ENCODE results near the gene GPN2. TPM values are rescaled to one million over a fixed set of nuclear protein-coding genes. Genes with fewer than 3 reads are reported as not detected.

The GPN2 gene
- total and polyA plus RNA-seq, 7 experiments from 2014 or later, result 9.1 to 50.6 (median 31.8) TPM

DNA sequence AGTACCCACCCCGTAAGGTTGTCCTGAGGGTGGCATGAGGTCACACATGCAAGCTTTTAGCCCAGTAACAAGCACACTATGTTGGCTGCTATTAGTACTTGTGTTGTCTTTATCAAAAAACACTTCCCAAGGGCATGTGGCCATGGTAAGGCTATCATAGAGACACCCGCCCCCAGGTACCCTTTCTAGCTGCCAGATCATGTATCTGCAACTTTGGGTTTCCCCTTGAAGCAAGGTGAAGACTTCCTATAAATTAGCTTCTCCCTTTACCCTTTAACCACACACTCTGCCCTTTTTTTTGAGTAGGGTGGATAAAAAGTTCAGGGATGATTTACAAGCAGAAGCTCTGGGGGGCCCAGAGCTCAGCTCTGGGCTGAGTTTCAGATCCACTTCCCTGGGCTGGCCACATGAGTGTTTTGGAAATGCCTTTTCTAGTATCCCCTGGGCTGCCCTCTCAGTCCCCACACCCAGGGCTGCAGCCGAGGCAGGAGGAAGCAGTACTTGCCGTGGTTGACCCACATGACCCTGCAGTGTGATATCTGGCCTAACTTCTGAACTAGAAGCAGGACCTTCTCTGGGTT lies 61.6 kb downstream of the GPN2 start:
- Histone ChIP-seq H3K4me3 (ENCODE audit: low read length) (peak overlapping the region; percentile 14), H3K27me3 (ENCODE audit: control insufficient read depth in 2 of 2, insufficient read depth in 2 of 2, low read length in 2 of 2) (no peaks in the 10 kb centered on the region), H3K4me1 (ENCODE audit: control insufficient read depth in 2 of 2, insufficient read depth in 2 of 2, low read length in 2 of 2) (peaks cover 53 to 60% of the 10 kb centered on the region in 2 donors), H3K36me3 (ENCODE audit: control insufficient read depth in 2 of 3, insufficient read depth in 3 of 3, low read length in 3 of 3) (peaks cover 0 to 16% (median 11%) of the 10 kb centered on the region in 3 experiments), H3K27ac (ENCODE audit: low read depth, low read length) (peak overlapping the region; percentile 99), H3K9me3 (ENCODE audit: control insufficient read depth in 2 of 3, low read length in 3 of 3) (no peaks in the 10 kb centered on the region)
- no peaks in the 10 kb centered on the region for H3K9me3 Mint-ChIP-seq
- H3K4me1 Mint-ChIP-seq, result peaks cover 51 to 81% (median 75%) of the 10 kb centered on the region in 7 donors
- DNase-seq (peak in 1 of 9 donors; percentile 25), ATAC-seq (no peak)
- peaks cover 0 to 38% (median 5%) of the 10 kb centered on the region in 5 donors for H3K36me3 Mint-ChIP-seq
- ChIA-PET POLR2A (interaction anchor here (0.6 to 1.3 kb wide), 2 partner anchors 86 to 523 kb away, joined by 3 read pairs; no protein-coding TSS in a partner anchor), CTCF (interaction anchor here (0.6 to 1.4 kb wide), 3 partner anchors 18 to 651 kb away, joined by 3 to 9 read pairs (median 4); partner anchors contain the start of gene CNKSR1)
- peak overlapping the region; percentile 90 to 100 (median 95) for H3K27ac Mint-ChIP-seq
- intact Hi-C loops (cut with micrococcal nuclease), result no loop called here
- H3K4me3 Mint-ChIP-seq, result peak overlapping the region; percentile 87 to 99 (median 92)
- H3K27me3 Mint-ChIP-seq, result no peaks in the 10 kb centered on the region

- ChIA-PET CTCF (interaction anchor here (1.4 kb wide), 1 partner anchor 17 kb away, joined by 9 read pairs; no protein-coding TSS in a partner anchor), POLR2A (interaction anchor here (1.3 kb wide), 1 partner anchor 85 kb away, joined by 3 read pairs; no protein-coding TSS in a partner anchor)
- peak overlapping the region; percentile 64 for H3K4me3 ChIP-seq (ENCODE audit: low read length)
- H3K4me1 ChIP-seq (ENCODE audit: control insufficient read depth in 2 of 2, insufficient read depth in 2 of 2, low read length in 2 of 2), result peaks cover 45 to 52% of the 10 kb centered on the region in 2 donors
- ATAC-seq, result no peak
- H3K9me3 Mint-ChIP-seq, result no peaks in the 10 kb centered on the region
- H3K4me1 Mint-ChIP-seq, result peaks cover 46 to 79% (median 74%) of the 10 kb centered on the region in 7 donors
- intact Hi-C loops (cut with micrococcal nuclease), result loop anchor here in 1 of 2 donors (2.0 kb wide), 1 partner anchor 63 kb away; the partner anchor contains the start of gene GPN2
- H3K27me3 ChIP-seq (ENCODE audit: control insufficient read depth in 2 of 2, insufficient read depth in 2 of 2, low read length in 2 of 2), result no peaks in the 10 kb centered on the region
- no peaks in the 10 kb centered on the region for H3K9me3 ChIP-seq (ENCODE audit: control insufficient read depth in 2 of 3, low read length in 3 of 3)
- H3K27me3 Mint-ChIP-seq, result no peaks in the 10 kb centered on the region
- peaks cover 0 to 33% (median 5%) of the 10 kb centered on the region in 5 donors for H3K36me3 Mint-ChIP-seq
- peak overlapping the region; percentile 90 to 100 (median 98) for H3K27ac Mint-ChIP-seq
- peaks cover 0 to 14% (median 4%) of the 10 kb centered on the region in 3 experiments for H3K36me3 ChIP-seq (ENCODE audit: control insufficient read depth in 2 of 3, insufficient read depth in 3 of 3, low read length in 3 of 3)
- H3K27ac ChIP-seq (ENCODE audit: low read depth, low read length), result peak overlapping the region; percentile 87
- H3K4me3 Mint-ChIP-seq, result peak overlapping the region; percentile 87 to 99 (median 92)
- no peak for DNase-seq
These were observed 62.4 kb downstream of the GPN2 start for GRCh38 chr1:26827663-26828062.

GRCh38 chr1:26827106-26827604 lies 62.9 kb downstream of the GPN2 start:
- Mint-ChIP-seq H3K27me3 (no peaks in the 10 kb centered on the region), H3K27ac (peak overlapping the region; percentile 90 to 100 (median 98)), H3K36me3 (peaks cover 0 to 29% (median under 1%) of the 10 kb centered on the region in 5 donors), H3K4me1 (peaks cover 42 to 75% (median 70%) of the 10 kb centered on the region in 7 donors), H3K9me3 (no peaks in the 10 kb centered on the region), H3K4me3 (peak overlapping the region; percentile 87 to 99 (median 92))
- Histone ChIP-seq H3K4me3 (ENCODE audit: low read length) (peak overlapping the region; percentile 64), H3K27me3 (ENCODE audit: control insufficient read depth in 2 of 2, insufficient read depth in 2 of 2, low read length in 2 of 2) (no peaks in the 10 kb centered on the region), H3K4me1 (ENCODE audit: control insufficient read depth in 2 of 2, insufficient read depth in 2 of 2, low read length in 2 of 2) (peaks cover 40 to 48% of the 10 kb centered on the region in 2 donors), H3K36me3 (ENCODE audit: control insufficient read depth in 2 of 3, insufficient read depth in 3 of 3, low read length in 3 of 3) (peaks cover 0 to 8% (median 0%) of the 10 kb centered on the region in 3 experiments), H3K27ac (ENCODE audit: low read depth, low read length) (peak overlapping the region; percentile 87), H3K9me3 (ENCODE audit: control insufficient read depth in 2 of 3, low read length in 3 of 3) (no peaks in the 10 kb centered on the region)
- POLR2A ChIA-PET, result no interaction called here
- DNase-seq (no peak), ATAC-seq (no peak)
- intact Hi-C loops (cut with micrococcal nuclease), result loop anchor here in 1 of 2 donors (2.0 kb wide), 1 partner anchor 64 kb away; the partner anchor contains the start of gene GPN2
- CTCF ChIA-PET, result no interaction called here

DNA sequence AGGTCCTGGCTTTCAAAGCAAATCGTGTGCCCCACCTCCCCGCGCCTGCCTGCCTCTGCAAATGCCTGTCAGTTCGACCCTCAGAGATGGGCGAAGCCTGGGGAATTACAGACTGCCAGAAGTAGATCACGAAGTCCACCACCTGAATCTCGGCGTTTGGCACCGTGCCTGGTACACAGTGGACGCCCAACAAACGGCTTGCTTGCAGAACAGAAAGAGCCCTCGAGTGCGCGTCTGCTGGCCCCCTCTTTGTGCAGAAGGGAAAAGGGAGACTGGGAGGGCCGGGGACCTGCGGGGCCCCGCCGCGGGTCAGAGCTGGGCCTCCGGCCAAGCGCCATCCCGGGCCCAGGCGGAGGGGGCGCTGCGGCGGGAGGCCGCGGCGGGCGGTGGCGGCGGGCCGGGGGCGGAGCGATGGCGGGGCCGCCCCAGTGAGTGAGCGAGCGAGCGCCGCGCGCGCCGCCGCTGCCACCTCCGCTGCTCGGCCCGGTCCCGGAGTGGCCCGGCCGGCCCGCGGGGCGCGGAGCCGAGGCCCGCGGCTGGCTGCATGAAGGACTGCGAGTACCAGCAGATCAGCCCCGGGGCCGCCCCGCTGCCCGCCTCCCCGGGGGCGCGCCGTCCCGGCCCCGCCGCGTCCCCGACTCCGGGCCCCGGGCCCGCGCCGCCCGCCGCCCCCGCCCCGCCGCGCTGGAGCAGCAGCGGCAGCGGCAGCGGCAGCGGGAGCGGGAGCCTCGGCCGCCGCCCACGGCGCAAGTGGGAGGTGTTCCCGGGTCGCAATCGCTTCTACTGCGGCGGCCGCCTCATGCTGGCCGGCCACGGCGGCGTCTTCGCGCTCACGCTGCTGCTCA lies 63.6 kb downstream of the GPN2 start, which contains the start of gene ZDHHC18:
ZDHHC18 (plus strand) TSS at position 428 of the 845 bp plus-strand sequence; CDS start at position 545, 117 bp downstream.
- Histone ChIP-seq H3K27me3 (ENCODE audit: control insufficient read depth in 2 of 2, insufficient read depth in 2 of 2, low read length in 2 of 2) (no peaks in the 10 kb centered on the region), H3K4me3 (ENCODE audit: low read length) (peak within 1 kb of the TSS; percentile 86), H3K9me3 (ENCODE audit: control insufficient read depth in 2 of 3, low read length in 3 of 3) (no peaks in the 10 kb centered on the region), H3K36me3 (ENCODE audit: control insufficient read depth in 2 of 3, insufficient read depth in 3 of 3, low read length in 3 of 3) (peaks cover 0 to 2% (median 0%) of the 10 kb centered on the region in 3 experiments), H3K27ac (ENCODE audit: low read depth, low read length) (peak within 1 kb of the TSS; percentile 98), H3K4me1 (ENCODE audit: control insufficient read depth in 2 of 2, insufficient read depth in 2 of 2, low read length in 2 of 2) (peaks cover 39 to 42% of the 10 kb centered on the region in 2 donors)
- POLR2A ChIA-PET, result interaction anchor here (1.5 kb wide), 1 partner anchor 355 kb away, joined by 3 read pairs; the partner anchor contains the start of gene HMGN2
- H3K36me3 Mint-ChIP-seq, result peaks cover 0 to 24% (median 0%) of the 10 kb centered on the region in 5 donors
- peaks cover 37 to 70% (median 64%) of the 10 kb centered on the region in 7 donors for H3K4me1 Mint-ChIP-seq
- H3K27ac Mint-ChIP-seq, result peak within 1 kb of the TSS; percentile 93 to 100 (median 98)
- ATAC-seq, result peak; percentile 96
- H3K4me3 Mint-ChIP-seq, result peak within 1 kb of the TSS; percentile 89 to 99 (median 93)
- no peaks in the 10 kb centered on the region for H3K9me3 Mint-ChIP-seq
- intact Hi-C loops (cut with micrococcal nuclease), result loop anchor here in 1 of 2 donors (1.0 to 2.0 kb wide), 2 partner anchors 39 to 64 kb away; partner anchors contain the start of gene GPN2
- peak; percentile 56 to 91 (median 77) for DNase-seq
- CTCF ChIA-PET, result interaction anchor here (0.7 to 1.0 kb wide), 2 partner anchors 42 to 224 kb away, joined by 3 read pairs; no protein-coding TSS in a partner anchor
- no peaks in the 10 kb centered on the region for H3K27me3 Mint-ChIP-seq

Other genes starting within 250 kb of the GPN2 start
- gene ARID1A, start 194.3 kb downstream of the GPN2 start, total RNA-seq, result 100 to 1,000 TPM; 118 to 148 (median 131) TPM
- gene ARID1A, start 194.3 kb downstream of the GPN2 start, polyA plus RNA-seq, result 10 to 100 TPM; 22.3 to 26.6 TPM
- 10 to 100 TPM in 4 of 5 experiments, 1 to 10 TPM in 1; 8.4 to 17.9 (median 16.7) TPM for gene PIGV, start 102.3 kb downstream of the GPN2 start, total RNA-seq
- gene PIGV, start 102.3 kb downstream of the GPN2 start, polyA plus RNA-seq, result 10 to 100 TPM in 1 of 2 donors, 1 to 10 TPM in 1; 7.0 to 11.3 TPM
- 10 to 100 TPM; 36.4 to 72.4 (median 39.7) TPM for gene ZDHHC18, start 63.6 kb downstream of the GPN2 start, total RNA-seq
- 10 to 100 TPM in 1 of 2 donors, 1 to 10 TPM in 1; 3.1 to 11.0 TPM for gene ZDHHC18, start 63.6 kb downstream of the GPN2 start, polyA plus RNA-seq
- 1 to 10 TPM in 4 of 5 experiments, under 1 TPM in 1; 0.74 to 1.9 (median 1.4) TPM for gene SFN, start 27.1 kb downstream of the GPN2 start, total RNA-seq
- not detected for gene SFN, start 27.1 kb downstream of the GPN2 start, polyA plus RNA-seq
- 10 to 100 TPM; 17.0 to 38.4 (median 22.6) TPM for gene GPATCH3, start 10.2 kb upstream of the GPN2 start, total RNA-seq
- gene GPATCH3, start 10.2 kb upstream of the GPN2 start, polyA plus RNA-seq, result 10 to 100 TPM; 12.5 to 21.3 TPM
- not detected for gene NR0B2, start 23.7 kb upstream of the GPN2 start, total RNA-seq
- not detected for gene NR0B2, start 23.7 kb upstream of the GPN2 start, polyA plus RNA-seq
- 10 to 100 TPM; 36.5 to 69.0 (median 40.5) TPM for gene NUDC, start 31.5 kb upstream of the GPN2 start, total RNA-seq
- 100 to 1,000 TPM in 1 of 2 donors, 10 to 100 TPM in 1; 93.2 to 125 TPM for gene NUDC, start 31.5 kb upstream of the GPN2 start, polyA plus RNA-seq
- gene KDF1, start 70.2 kb upstream of the GPN2 start, total RNA-seq, result 1 to 10 TPM in 4 of 5 experiments, not detected in 1; 1.7 to 2.2 (median 2.2) TPM
- gene KDF1, start 70.2 kb upstream of the GPN2 start, polyA plus RNA-seq, result 1 to 10 TPM; 6.9 to 9.5 TPM
- gene TRNP1, start 103.4 kb upstream of the GPN2 start, total RNA-seq, result 1 to 10 TPM in 1 of 5 experiments, under 1 TPM in 1, not detected in 3; 0.19 to 5.0 TPM
- gene TRNP1, start 103.4 kb upstream of the GPN2 start, polyA plus RNA-seq, result not detected
- under 1 TPM in 1 of 5 experiments, not detected in 4; 0.88 TPM for gene TENT5B, start 122.6 kb upstream of the GPN2 start, total RNA-seq
- gene TENT5B, start 122.6 kb upstream of the GPN2 start, polyA plus RNA-seq, result not detected

Measured in naive thymus-derived CD4-positive, alpha-beta T cell (primary cell).